ENCODE data around the gene NOVA2. TPM values are rescaled to one million over a fixed set of nuclear protein-coding genes. Genes with fewer than 3 reads are reported as not detected.

The NOVA2 gene
- polyA plus RNA-seq, 1 donor from 2014 or later, result 9.3 TPM

- Histone ChIP-seq H3F3A (ENCODE audit: insufficient read depth, low read length, poor library complexity, severe bottlenecking) (no peaks in the 10 kb centered on the region), H3K4me2 (ENCODE audit: low read length) (no peak overlapping the region), H3K27ac (ENCODE audit: low read length) (peak overlapping the region; percentile 98)
Observed at GRCh38 chr19:45978156-45978555, 4.5 kb upstream of the NOVA2 start.

GRCh38 chr19:45976178-45976577 is 2.5 kb upstream of the NOVA2 start:
- peak overlapping the region; percentile 97 for H3K9ac ChIP-seq (ENCODE audit: low read length)

More at GRCh38 chr19:45978156-45978555, 4.5 kb upstream of the NOVA2 start:
- no peak for TF ChIP-seq TAF1 (IDR thresholded peaks at IDR 0.05; ENCODE audit: low read depth)
- TF ChIP-seq CTCF (IDR thresholded peaks at IDR 0.05; ENCODE audit: poor library complexity, severe bottlenecking), result no peak
- no peak for TF ChIP-seq POLR2AphosphoS5 (IDR thresholded peaks at IDR 0.05)
- no peak for TF ChIP-seq SMC3 (conservative IDR thresholded peaks at IDR 0.05; ENCODE audit: poor library complexity)
- H3K9me2 ChIP-seq (ENCODE audit: insufficient read depth, low read length), result no peaks in the 10 kb centered on the region
- H3K27me3 ChIP-seq (ENCODE audit: insufficient read depth, low read depth, low read length), result no peaks in the 10 kb centered on the region
- no peaks in the 10 kb centered on the region for H3K36me3 ChIP-seq (ENCODE audit: insufficient read depth, low read length)
- H4K20me1 ChIP-seq (ENCODE audit: insufficient read depth), result no peaks in the 10 kb centered on the region
- no peak overlapping the region for H3K4me3 ChIP-seq (ENCODE audit: low read length)
- peaks cover 15% of the 10 kb centered on the region for H3K79me2 ChIP-seq (replicated peaks; ENCODE audit: insufficient read depth, low read length)
- no peaks in the 10 kb centered on the region for H3K9me3 ChIP-seq (ENCODE audit: low read length)
- H3K9ac ChIP-seq (ENCODE audit: low read length), result no peak overlapping the region
- H2AFZ ChIP-seq (ENCODE audit: low read depth, low read length), result no peak overlapping the region

More at GRCh38 chr19:45976178-45976577, 2.5 kb upstream of the NOVA2 start:
- Histone ChIP-seq H3K9me3 (ENCODE audit: low read length) (no peaks in the 10 kb centered on the region), H3K79me2 (replicated peaks; ENCODE audit: insufficient read depth, low read length) (peaks cover 34% of the 10 kb centered on the region), H2AFZ (ENCODE audit: low read depth, low read length) (peak overlapping the region; percentile 31), H3K9me2 (ENCODE audit: insufficient read depth, low read length) (no peaks in the 10 kb centered on the region), H3K4me2 (ENCODE audit: low read length) (peak overlapping the region; percentile 96), H3K4me3 (ENCODE audit: low read length) (peak overlapping the region; percentile 70), H3K27me3 (ENCODE audit: insufficient read depth, low read depth, low read length) (no peaks in the 10 kb centered on the region), H3F3A (ENCODE audit: insufficient read depth, low read length, poor library complexity, severe bottlenecking) (no peaks in the 10 kb centered on the region), H4K20me1 (ENCODE audit: insufficient read depth) (peaks cover 5% of the 10 kb centered on the region), H3K36me3 (ENCODE audit: insufficient read depth, low read length) (no peaks in the 10 kb centered on the region), H3K27ac (ENCODE audit: low read length) (peak overlapping the region; percentile 98)
- TF ChIP-seq SMC3 (conservative IDR thresholded peaks at IDR 0.05; ENCODE audit: poor library complexity), result peak; percentile 28
- TF ChIP-seq EZH2 (IDR thresholded peaks at IDR 0.05; ENCODE audit: borderline replicate concordance, insufficient read depth, low read length, poor library complexity, severe bottlenecking), result no peak
- TF ChIP-seq POLR2AphosphoS5 (IDR thresholded peaks at IDR 0.05), result peak; percentile 67
- no peak for TF ChIP-seq CTCF (IDR thresholded peaks at IDR 0.05; ENCODE audit: poor library complexity, severe bottlenecking)
- peak; percentile 88 for TF ChIP-seq EP300 (conservative IDR thresholded peaks at IDR 0.05; ENCODE audit: poor library complexity, severe bottlenecking)
- TF ChIP-seq MXI1 (conservative IDR thresholded peaks at IDR 0.05; ENCODE audit: poor library complexity, severe bottlenecking), result peak; percentile 82
- no peak for TF ChIP-seq TAF1 (IDR thresholded peaks at IDR 0.05; ENCODE audit: low read depth)
- peak; percentile 15 for TF ChIP-seq RAD21 (conservative IDR thresholded peaks at IDR 0.05)
- peak; percentile 77 for TF ChIP-seq REST (IDR thresholded peaks at IDR 0.05; ENCODE audit: borderline replicate concordance)

All from neural cell (in vitro differentiated cells).